Chondrocyte (in vitro differentiated cells): ENCODE results near the gene SPNS3. TPM values are rescaled to one million over a fixed set of nuclear protein-coding genes. Genes with fewer than 3 reads are reported as not detected.
A peak's percentile ranks its signal among the peaks of the same experiment; 100 is the strongest.

Source experiments
- DNase-seq: peaks from one replicate; pipeline ENCODE4 v3.0.0; 2021; ENCODE audit warnings: mixed read lengths, low spot score
- H3K27ac Mint-ChIP-seq: one replicate; pipeline ENCODE4 v1.8.0; 2021; ENCODE audit warnings: mild to moderate bottlenecking, moderate library complexity, mixed read lengths; ENCODE audit not compliant: unreplicated experiment
- H3K27me3 Mint-ChIP-seq: 2 replicates; pipeline ENCODE4 v1.8.0; 2021; ENCODE audit warnings: low read depth, mixed read lengths
- H3K36me3 Mint-ChIP-seq: 2 replicates; pipeline ENCODE4 v1.8.0; 2021; ENCODE audit warnings: low read depth, mixed read lengths
- H3K4me1 Mint-ChIP-seq: 2 replicates; pipeline ENCODE4 v1.8.0; 2021; ENCODE audit warnings: low read depth, mild to moderate bottlenecking, mixed read lengths
- H3K4me3 Mint-ChIP-seq: one replicate; pipeline ENCODE4 v1.8.0; 2021; ENCODE audit warnings: mild to moderate bottlenecking, moderate library complexity, mixed read lengths; ENCODE audit not compliant: unreplicated experiment
- H3K9me3 Mint-ChIP-seq: 2 replicates; pipeline ENCODE4 v1.8.0; 2021; ENCODE audit warnings: low read depth, mixed read lengths
- CTCF ChIP-seq: fragments of 200-600 bp; sonication (generic); IDR thresholded peaks from 2 replicates; pipeline ENCODE4 v1.5.0; 2021; ENCODE audit warnings: antibody characterized with exemption, mild to moderate bottlenecking, moderate library complexity
- total RNA-seq: library from RNA; stranded (reverse); gene quantifications from 3 replicates; pipeline ENCODE4 v1.2.1, GENCODE V29; 2021

The SPNS3 gene
- total RNA-seq, 1 donor from 2014 or later = not detected

- Mint-ChIP-seq H3K27ac (no peak overlapping the region), H3K4me1 (no peaks in the 10 kb centered on the region), H3K9me3 (no peaks in the 10 kb centered on the region), H3K36me3 (no peaks in the 10 kb centered on the region), H3K4me3 (no peak overlapping the region), H3K27me3 (no peaks in the 10 kb centered on the region)
- TF ChIP-seq CTCF = no peak
- DNase-seq = no peak
These were observed 27.4 kb upstream of the SPNS3 start for GRCh38 chr17:4406386-4406785.

GRCh38 chr17:4407216-4407615 lies 26.5 kb upstream of the SPNS3 start:
- no peaks in the 10 kb centered on the region for H3K36me3 Mint-ChIP-seq
- DNase-seq = no peak
- no peaks in the 10 kb centered on the region for H3K9me3 Mint-ChIP-seq
- H3K4me1 Mint-ChIP-seq = no peaks in the 10 kb centered on the region
- H3K4me3 Mint-ChIP-seq = no peak overlapping the region
- TF ChIP-seq CTCF = no peak
- no peak overlapping the region for H3K27ac Mint-ChIP-seq
- H3K27me3 Mint-ChIP-seq = no peaks in the 10 kb centered on the region

DNA sequence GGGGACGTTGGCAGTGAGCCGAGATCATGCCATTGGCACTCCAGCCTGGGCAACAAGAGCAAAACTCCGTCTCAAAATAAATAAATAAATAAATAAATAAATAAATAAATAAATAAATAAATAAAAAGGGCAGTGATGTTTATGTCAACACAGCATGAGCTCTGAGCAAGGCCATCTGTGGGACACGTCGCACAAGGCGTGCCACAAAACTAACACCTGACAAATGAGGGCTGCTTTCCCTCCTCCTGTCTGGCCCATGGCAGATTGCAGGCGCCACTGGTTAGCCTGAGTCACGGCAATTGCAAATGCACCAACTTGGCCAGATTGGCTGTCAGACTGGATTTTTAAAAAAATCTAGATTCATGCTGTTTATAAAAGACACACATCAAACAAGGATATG lies 25.9 kb upstream of the SPNS3 start:
- Mint-ChIP-seq H3K4me1 (no peaks in the 10 kb centered on the region), H3K4me3 (no peak overlapping the region), H3K9me3 (no peaks in the 10 kb centered on the region), H3K36me3 (no peaks in the 10 kb centered on the region), H3K27me3 (no peaks in the 10 kb centered on the region), H3K27ac (no peak overlapping the region)
- TF ChIP-seq CTCF = no peak
- peak; percentile 61 for DNase-seq

DNA sequence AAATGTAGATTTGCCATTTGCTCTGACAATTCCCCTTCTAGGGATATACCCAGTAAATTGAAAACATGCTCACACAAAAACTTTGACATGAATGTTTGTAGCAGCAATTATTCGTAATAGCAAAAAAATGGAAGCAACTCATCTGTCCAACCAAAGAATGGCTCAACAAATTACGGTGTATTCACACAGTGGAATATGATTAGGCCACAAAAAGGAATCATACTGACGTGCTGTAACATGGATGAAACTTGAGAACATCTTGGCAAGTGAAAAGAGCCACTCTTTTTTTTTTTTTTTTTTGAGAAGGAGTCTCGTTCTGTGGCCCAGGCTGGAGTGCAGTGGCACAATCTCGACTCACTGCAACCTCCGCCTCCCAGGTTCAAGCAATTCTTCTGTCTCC lies 24.1 kb upstream of the SPNS3 start:
- Mint-ChIP-seq H3K27me3 (no peaks in the 10 kb centered on the region), H3K4me1 (peaks cover 3% of the 10 kb centered on the region)
- DNase-seq = no peak

DNA sequence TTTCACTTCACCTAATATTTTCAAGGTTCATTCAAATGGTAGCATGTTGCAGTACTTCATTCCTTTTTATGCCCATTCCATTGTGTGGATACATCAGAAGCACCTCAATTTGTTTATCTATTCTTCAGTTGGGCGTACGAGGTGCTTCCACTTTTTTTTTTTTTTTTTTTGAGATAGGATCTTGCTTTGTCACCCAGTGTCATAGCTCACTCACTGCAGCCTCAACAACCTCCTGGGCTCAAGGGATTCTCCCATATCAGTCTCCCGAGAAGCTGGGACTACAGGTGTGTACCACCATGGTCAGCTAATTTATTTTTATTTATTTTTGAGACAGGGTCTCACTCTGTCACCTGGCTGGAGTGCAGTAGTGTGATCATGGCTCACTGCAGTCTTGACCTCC lies 22.5 kb upstream of the SPNS3 start:
- H3K4me1 Mint-ChIP-seq = peaks cover 3% of the 10 kb centered on the region
- H3K27me3 Mint-ChIP-seq = no peaks in the 10 kb centered on the region
- no peak for DNase-seq
- H3K36me3 Mint-ChIP-seq = no peaks in the 10 kb centered on the region
- H3K4me3 Mint-ChIP-seq = no peak overlapping the region
- H3K27ac Mint-ChIP-seq = no peak overlapping the region
- TF ChIP-seq CTCF = no peak
- H3K9me3 Mint-ChIP-seq = no peaks in the 10 kb centered on the region

More for the DNA sequence above, 24.1 kb upstream of the SPNS3 start:
- Mint-ChIP-seq H3K9me3 (no peaks in the 10 kb centered on the region), H3K36me3 (no peaks in the 10 kb centered on the region), H3K27ac (no peak overlapping the region), H3K4me3 (no peak overlapping the region)
- no peak for TF ChIP-seq CTCF
